GM12801 (cell line): ENCODE measurements around the gene SLC22A4.

Source experiments
- TF ChIP-seq, protein P1 (sequence below): IDR thresholded peaks from one replicate; pipeline ENCODE4 v1.5.1; 2011; ENCODE audit warnings: control low read depth; ENCODE audit not compliant: insufficient read length; ENCODE audit errors: extremely low read depth

Gene SLC22A4

DNA sequence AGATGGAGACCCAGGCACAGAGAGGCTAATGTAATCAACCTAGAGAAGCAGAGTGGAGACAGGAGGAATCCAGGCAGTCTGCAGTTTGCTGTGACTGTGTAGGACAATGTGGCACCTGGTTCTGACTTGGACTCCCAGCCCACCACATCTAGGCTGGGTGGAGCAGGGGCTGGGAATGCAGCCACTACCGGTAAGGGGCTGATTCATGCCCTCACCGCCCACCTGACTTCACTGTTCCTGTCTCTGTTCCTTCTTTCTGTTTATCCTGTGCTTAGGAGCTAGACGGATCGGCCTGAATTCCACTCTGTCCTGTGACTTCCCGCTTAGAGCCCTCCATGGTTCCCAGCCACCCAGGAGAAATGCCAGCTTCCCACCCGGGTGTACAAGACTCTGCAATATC lies 34.1 kb upstream of the SLC22A4 start:
- TF ChIP-seq, protein P1, sequence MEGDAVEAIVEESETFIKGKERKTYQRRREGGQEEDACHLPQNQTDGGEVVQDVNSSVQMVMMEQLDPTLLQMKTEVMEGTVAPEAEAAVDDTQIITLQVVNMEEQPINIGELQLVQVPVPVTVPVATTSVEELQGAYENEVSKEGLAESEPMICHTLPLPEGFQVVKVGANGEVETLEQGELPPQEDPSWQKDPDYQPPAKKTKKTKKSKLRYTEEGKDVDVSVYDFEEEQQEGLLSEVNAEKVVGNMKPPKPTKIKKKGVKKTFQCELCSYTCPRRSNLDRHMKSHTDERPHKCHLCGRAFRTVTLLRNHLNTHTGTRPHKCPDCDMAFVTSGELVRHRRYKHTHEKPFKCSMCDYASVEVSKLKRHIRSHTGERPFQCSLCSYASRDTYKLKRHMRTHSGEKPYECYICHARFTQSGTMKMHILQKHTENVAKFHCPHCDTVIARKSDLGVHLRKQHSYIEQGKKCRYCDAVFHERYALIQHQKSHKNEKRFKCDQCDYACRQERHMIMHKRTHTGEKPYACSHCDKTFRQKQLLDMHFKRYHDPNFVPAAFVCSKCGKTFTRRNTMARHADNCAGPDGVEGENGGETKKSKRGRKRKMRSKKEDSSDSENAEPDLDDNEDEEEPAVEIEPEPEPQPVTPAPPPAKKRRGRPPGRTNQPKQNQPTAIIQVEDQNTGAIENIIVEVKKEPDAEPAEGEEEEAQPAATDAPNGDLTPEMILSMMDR: no peak

DNA sequence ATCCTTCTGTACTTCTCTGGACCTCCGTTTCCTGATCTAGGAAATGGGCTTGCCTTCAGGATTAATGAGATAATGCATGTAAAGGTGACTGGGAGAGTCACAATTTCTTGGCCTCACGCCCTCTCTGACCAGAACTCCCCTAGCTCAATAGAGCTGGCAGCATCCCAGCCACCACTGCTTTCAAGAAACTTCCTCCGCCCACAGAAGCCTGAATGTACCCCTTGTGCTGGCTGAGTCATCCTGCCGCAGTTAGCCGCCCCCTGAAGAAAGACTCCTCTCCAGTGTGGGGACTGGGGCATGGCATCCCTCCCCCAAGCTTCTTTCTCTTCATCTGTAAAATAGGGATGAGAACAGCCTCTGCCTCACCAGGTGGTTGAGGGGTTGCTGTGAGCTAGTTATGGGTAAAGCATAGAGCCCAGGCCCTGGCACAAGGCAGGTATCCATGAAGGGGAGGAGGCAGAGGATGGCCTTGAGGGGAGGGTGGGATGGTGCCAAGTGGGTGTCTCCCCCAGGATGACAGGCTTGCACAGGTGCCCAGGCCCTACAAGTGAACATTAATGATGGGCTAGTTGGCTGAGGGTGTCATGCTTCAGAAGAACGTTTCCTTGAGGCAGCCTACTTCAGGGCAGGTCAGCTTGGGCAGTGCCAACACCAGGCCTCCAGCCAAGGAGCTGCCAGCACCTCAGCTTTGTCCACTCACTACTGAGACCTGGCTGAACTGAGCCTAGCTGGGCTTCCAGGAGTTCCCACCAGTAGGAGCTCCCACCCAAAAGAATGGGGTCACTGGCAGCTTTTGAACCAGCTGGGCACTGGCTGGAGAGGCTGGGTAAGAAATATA lies 33.3 kb upstream of the SLC22A4 start:
- TF ChIP-seq, protein P1: no peak

DNA sequence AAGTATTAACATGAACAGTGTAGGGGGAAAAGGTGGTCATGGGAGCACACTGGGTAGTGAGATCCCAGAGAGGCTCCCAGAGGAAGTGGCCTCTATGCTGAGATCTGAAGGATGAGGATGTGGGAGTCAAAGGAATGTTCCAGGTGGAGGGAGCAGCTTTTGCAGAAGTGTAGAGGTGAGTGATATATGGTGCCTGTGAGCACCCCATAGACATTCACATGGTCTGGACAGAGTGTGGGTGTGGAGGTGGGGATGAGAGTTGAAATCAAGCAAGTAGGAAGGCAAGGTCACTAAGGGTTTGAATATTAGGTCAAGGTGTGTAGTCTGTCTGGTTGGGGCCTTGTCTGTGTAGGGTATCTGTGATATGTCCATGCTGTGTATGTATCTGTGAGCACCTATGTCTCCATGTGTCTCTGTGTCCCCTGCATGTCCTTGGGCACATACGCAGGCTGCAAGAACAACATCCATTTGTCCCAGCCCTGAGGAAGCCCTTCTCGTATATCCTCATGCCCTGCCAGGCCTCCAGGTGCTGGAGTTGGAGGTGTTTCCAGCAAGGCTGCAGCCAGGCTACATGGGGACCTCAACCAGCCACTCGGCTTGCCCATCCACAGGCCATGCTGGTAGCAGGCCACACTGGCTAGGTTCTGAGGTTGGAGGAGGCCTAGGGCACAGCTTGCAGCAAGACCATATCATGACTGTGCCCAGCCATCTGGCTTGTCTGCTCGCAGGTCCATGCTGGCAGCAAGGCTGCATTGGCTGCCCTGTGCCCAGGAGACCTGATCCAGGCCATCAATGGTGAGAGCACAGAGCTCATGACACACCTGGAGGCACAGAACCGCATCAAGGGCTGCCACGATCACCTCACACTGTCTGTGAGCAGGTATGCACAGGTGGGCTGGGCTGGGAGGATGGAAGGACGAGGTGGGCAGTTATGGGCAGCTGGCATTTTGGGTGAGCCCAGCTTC lies 32.0 kb upstream of the SLC22A4 start:
- TF ChIP-seq, protein P1: no peak

DNA sequence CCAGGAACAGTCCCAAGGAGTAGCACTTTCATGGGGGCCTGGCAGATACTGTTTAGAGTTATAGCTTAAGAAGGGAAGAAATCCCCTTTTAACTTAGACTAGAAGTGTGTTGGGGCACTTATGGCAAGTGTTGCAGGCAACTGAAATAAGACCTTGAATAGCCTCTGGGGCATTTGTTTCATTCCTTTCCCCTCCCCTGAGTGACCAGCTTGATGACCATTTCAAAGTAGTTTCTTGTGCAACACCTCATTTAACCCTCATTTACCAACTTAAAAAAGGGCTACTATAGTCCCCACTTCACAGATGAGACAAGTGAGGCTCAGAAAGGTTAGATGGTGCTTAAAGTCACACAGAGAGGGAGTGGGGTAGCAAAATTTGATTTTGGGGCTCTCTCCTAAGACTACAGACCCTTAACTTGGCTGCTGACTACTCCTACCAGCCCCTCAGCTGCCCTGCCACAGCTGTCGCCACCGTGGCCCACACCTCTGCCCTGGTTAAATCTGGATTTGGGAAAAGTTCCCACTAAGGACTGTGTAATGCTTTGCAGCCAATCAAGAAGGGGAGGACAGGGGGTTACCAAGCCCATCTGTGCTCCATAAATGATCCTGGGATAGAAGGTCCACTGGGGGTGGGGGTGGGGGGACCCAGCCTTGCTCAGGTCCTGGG lies 31.2 kb upstream of the SLC22A4 start:
- TF ChIP-seq, protein P1: no peak

DNA sequence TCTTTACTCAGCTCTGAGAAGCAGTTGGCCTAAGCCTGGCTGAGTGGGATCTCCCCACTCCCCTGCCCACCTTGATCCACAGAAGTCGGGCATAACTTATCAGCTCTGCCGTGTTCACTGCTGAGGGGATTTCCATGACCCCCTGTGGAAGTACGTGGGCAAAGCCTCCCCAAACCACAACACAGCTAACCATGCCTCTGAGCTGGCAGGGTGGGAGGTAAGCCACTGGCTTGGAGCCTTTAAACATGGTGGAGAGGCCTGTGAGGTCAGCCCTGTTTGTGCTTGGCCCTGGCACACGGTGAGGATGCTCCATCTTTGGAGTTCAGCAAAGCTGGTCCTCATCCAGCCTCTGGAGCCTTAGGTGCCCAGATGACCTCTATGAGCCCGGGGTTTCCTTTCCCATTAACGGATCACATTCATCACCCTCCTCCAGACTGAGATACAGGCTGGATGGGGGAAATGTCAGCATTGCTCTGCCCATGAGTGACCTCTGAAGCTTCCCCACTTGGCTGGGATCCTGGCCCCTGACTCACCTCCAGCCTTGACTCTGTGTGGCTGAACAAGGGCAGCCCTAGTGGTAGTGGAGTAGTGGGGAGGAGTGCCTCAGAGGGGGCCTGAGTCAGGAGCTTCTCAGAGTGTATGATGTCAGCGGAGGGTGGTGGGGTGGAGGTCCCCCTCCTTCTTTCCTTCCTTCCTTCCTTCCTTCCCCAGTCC lies 30.5 kb upstream of the SLC22A4 start:
- TF ChIP-seq, protein P1: no peak

DNA sequence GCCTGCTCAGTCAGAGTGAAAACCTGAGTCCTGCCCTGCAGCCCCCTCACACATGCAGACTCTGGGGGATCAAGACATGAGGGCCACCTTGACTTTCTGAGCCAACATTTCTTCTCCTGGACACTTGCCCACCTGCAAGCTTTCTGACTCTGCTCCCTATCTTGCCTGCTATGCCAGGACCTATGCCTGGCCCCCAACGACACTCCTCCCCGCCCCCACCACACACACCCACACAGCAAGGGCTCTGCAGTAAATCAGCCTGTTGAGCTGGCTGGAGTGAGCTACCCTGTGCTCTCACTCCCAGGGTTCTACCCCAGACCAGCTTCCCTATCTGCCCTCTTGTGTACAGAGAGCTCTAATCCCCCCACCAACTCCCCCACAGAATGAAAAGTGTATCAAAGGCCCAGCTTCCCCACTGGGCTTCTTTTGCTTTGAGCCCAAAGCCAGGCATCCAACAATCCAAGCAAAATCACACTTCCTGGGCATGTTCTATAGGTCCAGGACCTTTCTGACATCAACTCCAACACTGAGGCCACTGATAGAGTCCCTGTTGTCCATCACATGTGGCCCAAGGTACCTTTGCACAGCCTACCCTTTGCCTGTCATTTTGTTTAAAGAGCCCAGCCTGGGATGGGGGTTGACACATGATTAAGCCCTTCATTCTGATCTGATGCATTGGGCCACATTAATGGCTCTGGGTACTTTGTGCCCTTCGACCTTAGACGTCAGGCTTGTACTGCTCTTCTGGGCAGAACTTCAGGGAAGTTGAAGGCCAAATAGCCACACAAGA lies 29.5 kb upstream of the SLC22A4 start:
- TF ChIP-seq, protein P1: no peak
